Esophagus squamous epithelium (tissue), 4 donors: ENCODE results near the gene SLC35A2.

Experiments
- POLR2A ChIP-seq, 4 donors: fragments of 450-650 bp; IDR thresholded peaks; one replicate each; pipeline ENCODE4 v1.6.1; 2017; ENCODE audit warnings: antibody characterized with exemption in 4 of 4, mild to moderate bottlenecking in 4 of 4, moderate library complexity in 3 of 4
- TF ChIP-seq, protein P1 (sequence below), 6 experiments: fragments of 450-650 bp in 4 of 6; fragments of 200-600 bp in 2 of 6; sonication (generic) in 2 of 6; IDR thresholded peaks; one replicate each; pipeline ENCODE4 v1.5.1; 2016 to 2019; ENCODE audit warnings: antibody characterized with exemption in 6 of 6, mild to moderate bottlenecking in 4 of 6, moderate library complexity in 4 of 6

DNA sequence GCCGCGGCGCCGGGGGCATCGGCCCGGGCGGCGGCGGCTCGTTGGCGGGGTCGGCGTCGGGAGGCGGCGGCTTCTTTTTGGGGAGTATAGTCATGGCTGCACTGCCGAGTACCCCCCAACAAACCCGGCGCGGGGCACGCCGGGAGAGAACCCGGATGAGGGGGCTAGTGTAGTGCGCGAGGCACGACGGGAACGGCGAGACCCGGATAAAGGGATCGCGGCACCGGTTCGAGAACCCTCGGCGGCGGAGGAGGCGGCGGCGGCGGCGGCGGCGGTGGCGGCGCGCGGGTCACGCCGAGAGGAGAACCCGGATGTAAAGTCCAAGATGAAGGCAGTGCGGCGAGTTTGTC is 46.0 kb upstream of the SLC35A2 start, which contains the start of gene OTUD5:
- TF ChIP-seq, protein P1, sequence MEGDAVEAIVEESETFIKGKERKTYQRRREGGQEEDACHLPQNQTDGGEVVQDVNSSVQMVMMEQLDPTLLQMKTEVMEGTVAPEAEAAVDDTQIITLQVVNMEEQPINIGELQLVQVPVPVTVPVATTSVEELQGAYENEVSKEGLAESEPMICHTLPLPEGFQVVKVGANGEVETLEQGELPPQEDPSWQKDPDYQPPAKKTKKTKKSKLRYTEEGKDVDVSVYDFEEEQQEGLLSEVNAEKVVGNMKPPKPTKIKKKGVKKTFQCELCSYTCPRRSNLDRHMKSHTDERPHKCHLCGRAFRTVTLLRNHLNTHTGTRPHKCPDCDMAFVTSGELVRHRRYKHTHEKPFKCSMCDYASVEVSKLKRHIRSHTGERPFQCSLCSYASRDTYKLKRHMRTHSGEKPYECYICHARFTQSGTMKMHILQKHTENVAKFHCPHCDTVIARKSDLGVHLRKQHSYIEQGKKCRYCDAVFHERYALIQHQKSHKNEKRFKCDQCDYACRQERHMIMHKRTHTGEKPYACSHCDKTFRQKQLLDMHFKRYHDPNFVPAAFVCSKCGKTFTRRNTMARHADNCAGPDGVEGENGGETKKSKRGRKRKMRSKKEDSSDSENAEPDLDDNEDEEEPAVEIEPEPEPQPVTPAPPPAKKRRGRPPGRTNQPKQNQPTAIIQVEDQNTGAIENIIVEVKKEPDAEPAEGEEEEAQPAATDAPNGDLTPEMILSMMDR (IDR thresholded peaks at IDR 0.05), result no peak
- TF ChIP-seq POLR2A (IDR thresholded peaks at IDR 0.05), result no peak
